Pons (tissue), 1 donor: Measurements from ENCODE around the gene ZNF277.

Experiments used
- DNase-seq: peaks from one replicate; pipeline ENCODE4 v3.0.0-alpha.2; 2016; ENCODE audit warnings: low spot score

ZNF277 gene

GRCh38 chr7:112357136-112357535 lies 150.6 kb downstream of the ZNF277 start:
- no peak for DNase-seq

- DNase-seq: no peak
Measured at GRCh38 chr7:112358513-112358912, 152.0 kb downstream of the ZNF277 start.

GRCh38 chr7:112359086-112359485 lies 152.6 kb downstream of the ZNF277 start:
- DNase-seq: no peak

GRCh38 chr7:112360681-112361080 lies 154.2 kb downstream of the ZNF277 start:
- no peak for DNase-seq

DNA sequence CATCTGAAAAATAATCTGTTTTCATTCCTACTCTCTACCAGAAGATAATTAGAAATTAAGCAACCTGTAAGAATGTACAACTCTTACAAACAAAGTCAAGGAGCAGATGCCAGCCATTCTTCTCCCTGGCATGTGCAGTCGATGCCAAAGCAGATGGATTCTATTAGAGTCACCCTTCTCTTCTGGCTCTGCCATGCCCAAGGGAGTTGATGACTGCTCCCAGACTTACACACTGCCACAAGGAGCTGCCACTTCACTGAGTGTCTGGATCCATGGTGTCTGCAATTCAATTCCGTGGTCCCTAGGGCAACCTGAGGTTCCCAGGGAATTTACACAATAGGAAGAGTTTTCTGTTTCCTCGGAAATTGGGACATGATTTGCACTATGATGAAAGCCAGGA lies 154.7 kb downstream of the ZNF277 start:
- DNase-seq: no peak

DNA sequence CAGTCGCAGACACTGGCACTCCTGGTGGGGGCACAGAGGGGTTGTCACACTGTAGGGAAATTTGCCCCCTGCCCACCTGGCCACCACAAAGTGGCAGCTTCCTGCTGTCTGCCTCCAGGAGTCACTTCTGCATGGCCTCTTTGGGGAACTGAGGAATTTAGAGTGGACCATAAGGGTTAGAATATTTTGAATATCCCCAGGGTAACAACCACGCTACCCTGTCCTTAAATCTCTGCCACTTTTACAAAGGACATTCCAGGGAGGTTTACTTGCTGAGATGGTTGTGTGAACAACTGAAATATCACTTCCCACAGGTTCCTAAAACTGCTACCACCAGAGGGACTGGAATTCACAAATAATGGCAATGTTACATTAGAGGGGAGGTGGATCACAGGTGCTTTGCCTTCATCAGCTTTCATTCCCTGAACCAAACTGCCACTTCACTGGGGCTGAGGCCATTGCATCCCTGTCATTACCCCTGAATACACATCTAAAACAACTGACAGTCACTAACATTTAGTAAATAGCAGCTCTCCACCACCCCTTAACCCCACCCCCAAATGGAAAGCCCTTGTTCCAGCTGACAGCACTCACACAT lies 155.7 kb downstream of the ZNF277 start:
- no peak for DNase-seq

- no peak for DNase-seq
Measured at GRCh38 chr7:112362731-112363131, 156.2 kb downstream of the ZNF277 start.

- DNase-seq: no peak
Measured at GRCh38 chr7:112364388-112364787, 157.9 kb downstream of the ZNF277 start.

DNA sequence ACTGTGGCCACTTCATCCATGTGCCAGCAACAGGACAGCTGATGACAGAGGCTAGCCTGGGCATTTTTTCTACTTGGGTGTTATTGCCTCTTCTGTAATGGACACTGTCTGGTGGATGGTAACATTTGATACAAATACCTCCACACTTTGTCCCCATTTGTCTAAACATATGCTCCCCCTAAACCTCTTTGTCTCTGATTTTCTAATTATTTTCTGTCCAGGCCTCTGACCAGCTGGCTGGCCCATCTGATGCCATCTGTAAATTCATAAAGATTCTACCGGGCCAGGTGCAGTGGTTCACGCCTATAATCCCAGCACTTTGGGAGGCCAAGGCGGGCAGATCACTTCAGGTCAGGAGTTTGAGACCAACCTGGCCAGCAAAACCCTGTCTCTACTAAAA lies 159.1 kb downstream of the ZNF277 start:
- DNase-seq: no peak

GRCh38 chr7:112366886-112367285 lies 160.4 kb downstream of the ZNF277 start:
- DNase-seq: no peak

DNA sequence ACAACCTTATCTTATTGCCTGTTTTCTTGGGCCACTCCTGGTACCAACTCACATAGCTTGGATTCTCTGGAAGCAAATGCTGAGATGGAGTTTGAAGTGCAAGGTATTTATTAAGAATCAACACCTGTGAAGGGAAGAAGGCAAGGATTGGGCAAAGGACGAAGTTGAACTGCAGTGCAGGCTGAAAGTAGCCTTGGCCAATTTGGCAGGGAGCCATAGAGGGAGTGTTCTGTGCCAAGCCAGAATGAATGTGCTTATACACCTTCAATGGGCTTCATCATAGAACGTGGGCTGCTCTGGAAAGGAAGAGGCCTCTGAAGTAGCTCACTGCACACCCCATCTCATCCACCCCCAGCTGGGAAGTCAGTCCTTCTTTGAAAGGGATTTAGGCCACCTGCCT lies 163.9 kb downstream of the ZNF277 start:
- no peak for DNase-seq

GRCh38 chr7:112371701-112372100 lies 165.2 kb downstream of the ZNF277 start:
- DNase-seq: no peak

- no peak for DNase-seq
Measured at GRCh38 chr7:112372101-112372500, 165.6 kb downstream of the ZNF277 start.

DNA sequence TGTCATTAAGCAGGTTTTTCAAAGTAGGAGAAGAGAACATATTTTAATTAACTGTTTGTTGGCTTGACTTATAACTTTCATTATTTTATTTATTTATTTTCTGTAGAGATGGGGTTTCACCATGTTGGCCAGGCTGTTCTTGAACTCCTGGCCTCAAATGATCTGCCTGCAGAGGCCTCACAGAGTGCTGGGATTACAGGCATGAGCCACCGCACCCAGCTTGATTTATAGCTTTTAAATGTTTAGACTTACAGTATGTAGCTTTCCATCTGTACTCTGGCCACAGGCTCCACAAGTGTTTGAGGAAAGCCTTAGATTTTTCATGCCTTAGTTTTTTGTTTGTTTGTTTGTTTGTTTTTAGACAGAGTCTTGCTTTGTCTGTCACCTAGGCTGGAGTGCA lies 171.1 kb downstream of the ZNF277 start:
- no peak for DNase-seq

- no peak for DNase-seq
Measured at GRCh38 chr7:112381311-112382091, 175.0 kb downstream of the ZNF277 start.

DNA sequence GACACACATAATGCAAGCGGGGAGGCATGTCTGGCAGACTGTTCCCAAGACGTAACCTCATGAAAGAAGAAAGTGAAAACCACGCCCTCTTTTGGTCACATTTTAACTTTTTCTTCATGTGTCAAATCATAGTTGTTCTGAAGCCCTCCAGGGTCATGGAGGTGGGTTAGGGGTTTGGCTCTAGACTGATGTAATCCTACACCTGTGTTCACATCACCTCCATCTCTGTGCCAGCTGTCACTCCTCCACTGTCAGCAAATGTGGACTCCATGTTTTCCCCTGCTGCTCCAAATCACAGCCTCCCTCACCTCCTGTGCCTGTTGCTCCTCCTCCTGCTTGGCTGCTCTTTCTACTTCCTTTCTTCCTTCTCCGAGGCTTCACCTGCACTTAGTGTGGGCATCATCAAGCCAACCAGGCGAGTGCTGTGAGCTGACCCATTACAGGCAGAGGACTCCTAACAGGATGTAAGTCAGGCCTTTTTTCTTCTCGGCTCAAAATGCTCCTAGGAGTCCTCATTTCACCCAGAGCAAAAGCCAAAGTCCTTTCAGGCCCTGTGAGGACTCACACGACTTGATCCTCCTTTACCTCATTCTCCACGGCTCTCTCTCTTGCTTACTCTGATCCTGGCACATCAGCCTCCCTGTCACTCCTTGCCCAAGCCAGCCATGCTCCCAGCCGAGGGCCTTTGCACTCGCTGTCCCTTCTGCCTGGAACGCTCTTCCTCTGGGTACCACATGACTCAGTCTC lies 177.3 kb downstream of the ZNF277 start:
- peak; percentile 42 for DNase-seq

GRCh38 chr7:112385516-112385915 lies 179.0 kb downstream of the ZNF277 start:
- no peak for DNase-seq

DNA sequence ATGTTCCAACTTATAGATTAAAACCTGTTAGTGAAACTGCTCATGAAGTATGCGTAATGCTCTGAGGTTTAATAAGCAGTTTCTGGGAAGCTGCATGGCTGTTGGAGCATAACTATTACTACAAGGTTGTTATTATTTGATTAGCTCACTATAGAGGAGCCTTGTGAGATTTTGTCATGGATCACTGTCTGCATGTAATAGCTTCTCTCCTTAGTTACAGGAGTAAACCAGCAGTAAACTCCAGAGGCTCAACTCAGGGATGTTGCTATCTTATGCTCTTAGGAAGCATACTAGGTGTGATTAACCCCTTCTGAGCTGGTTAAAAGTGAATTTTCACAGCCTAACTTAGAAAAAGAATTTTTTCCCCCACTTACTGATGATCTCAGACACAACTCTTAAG lies 180.1 kb downstream of the ZNF277 start:
- DNase-seq: no peak

- DNase-seq: no peak
Measured at GRCh38 chr7:112390167-112390566, 183.7 kb downstream of the ZNF277 start.

DNA sequence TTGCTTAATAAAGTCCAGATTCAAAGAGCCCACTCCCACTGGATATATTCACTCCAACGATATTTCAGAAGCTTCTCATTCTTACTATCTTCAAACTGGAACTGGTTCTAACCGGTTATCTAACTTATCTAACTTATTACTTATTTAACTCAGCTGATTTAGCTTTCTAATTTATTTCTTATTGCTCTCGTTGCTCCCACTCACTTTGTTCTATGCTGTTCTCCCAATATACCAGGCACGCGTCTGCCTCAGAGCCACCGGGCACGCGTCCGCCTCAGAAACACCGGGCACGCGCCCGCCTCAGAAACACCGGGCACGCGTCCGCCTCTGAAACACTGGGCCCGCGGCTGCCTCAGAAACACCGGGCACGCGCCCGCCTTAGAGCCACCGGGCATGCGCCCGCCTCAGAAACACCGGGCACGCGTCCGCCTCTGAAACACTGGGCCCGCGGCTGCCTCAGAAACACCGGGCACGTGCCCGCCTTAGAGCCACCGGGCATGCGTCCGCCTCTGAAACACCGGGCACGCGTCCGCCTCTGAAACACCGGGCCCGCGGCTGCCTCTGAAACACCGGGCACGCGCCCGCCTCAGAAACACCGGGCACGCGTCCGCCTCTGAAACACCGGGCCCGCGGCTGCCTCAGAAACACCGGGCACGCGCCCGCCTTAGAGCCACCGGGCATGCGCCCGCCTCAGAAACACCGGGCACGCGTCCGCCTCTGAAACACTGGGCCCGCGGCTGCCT lies 184.8 kb downstream of the ZNF277 start:
- DNase-seq: peak; percentile 37

DNA sequence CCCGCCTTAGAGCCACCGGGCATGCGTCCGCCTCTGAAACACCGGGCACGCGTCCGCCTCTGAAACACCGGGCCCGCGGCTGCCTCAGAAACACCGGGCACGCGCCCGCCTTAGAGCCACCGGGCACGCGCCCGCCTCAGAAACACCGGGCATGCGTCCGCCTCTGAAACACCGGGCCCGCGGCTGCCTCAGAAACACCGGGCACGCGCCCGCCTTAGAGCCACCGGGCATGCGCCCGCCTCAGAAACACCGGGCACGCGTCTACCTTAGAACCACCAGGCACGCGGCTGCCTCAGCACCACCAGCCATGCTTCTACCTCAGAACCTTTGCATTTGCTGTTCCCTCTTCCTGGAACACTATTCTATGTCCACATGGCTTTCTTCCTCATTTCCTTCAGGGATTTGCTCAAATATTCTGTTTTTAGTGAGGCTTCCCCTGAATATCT lies 185.4 kb downstream of the ZNF277 start:
- peak; percentile 24 for DNase-seq
